Large intestine (tissue), 3 donors: ENCODE data around the gene RHCG. TPM values are rescaled to one million over a fixed set of nuclear protein-coding genes. Genes with fewer than 3 reads are reported as not detected.

Experiments
- DNase-seq, 2 donors: peaks; one replicate each; pipeline versions ENCODE4 v3.0.0 to v3.0.0-alpha.2; 2013
- H3K27ac ChIP-seq: one replicate; pipeline ENCODE4 v1.5.1; 2013; ENCODE audit warnings: low read length
- H3K27me3 ChIP-seq: 2 replicates; pipeline ENCODE4 v1.6.1; 2013; ENCODE audit warnings: low read length; ENCODE audit not compliant: control insufficient read depth, insufficient read depth
- H3K36me3 ChIP-seq: 2 replicates; pipeline ENCODE4 v1.6.1; 2013; ENCODE audit warnings: low read length; ENCODE audit not compliant: control insufficient read depth, insufficient read depth
- H3K4me1 ChIP-seq: one replicate; pipeline ENCODE4 v1.6.1; 2013; ENCODE audit warnings: low read length; ENCODE audit not compliant: control insufficient read depth, insufficient read depth
- H3K4me3 ChIP-seq: one replicate; pipeline ENCODE4 v1.5.1; 2013; ENCODE audit warnings: low read length
- H3K9me3 ChIP-seq: one replicate; pipeline ENCODE4 v1.6.1; 2013; ENCODE audit warnings: mild to moderate bottlenecking, low read depth, low read length, moderate library complexity; ENCODE audit not compliant: control insufficient read depth
- WGBS: methylation state at CpG from one replicate; pipeline ENCODE4 v1.1.5; 2013; ENCODE audit warnings: low lambda C conversion rate; ENCODE audit not compliant: insufficient coverage; 5-methylcytosine and 5-hydroxymethylcytosine counted together
- polyA plus RNA-seq: library from polyadenylated mRNA; unstranded; fragments of 120-200 nt; gene quantifications from one replicate; pipeline ENCODE4 v1.2.1, GENCODE V29; 2013

Gene RHCG
- polyA plus RNA-seq, 1 donor: 0.12 TPM

DNA sequence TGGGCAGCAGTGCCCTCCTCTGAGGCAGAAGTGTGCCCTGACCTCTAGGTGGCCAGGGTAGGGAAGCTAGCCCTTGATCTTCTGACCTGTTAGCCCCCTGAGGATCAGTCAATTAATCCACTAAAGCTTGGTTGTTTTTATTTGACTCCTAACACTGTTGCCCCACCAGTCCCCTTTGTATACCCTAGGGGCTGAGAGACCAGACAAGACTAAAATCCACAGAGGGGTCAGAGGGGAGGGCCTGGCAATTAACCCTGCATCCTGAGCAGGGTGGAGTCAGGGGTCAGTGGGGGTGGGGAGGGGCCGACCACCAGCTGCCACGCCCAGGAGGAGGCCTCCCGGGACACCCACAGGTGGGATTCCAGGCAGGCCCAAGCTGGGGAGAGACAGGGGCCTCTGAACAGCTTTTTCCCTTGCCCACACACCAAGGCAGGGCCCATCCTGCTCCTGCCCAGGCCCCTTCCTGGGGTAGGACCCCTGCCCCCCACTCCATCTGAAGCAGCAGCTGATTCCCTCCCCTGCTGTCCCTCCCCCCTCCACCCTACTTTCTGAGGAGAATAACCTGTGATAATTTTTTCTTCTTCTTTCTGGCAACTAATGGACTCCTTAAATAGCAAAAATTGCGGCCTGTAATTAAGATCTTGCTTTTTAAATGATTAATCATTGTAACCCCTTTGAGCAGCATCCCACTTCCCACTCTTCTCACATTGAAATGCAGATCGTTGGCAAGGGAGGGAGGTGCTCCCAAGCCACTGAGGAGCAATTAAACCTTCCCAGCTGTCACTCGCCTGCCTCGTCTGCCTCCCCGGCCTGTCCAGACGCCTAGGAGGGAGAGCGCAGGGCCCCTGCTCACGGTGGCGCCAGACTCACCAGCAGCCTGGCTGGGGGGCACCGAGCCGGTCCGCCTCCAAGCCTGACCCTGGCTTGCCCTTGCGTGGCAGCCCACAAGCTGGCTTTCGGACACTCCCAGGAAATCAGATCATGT, 51.9 kb downstream of the RHCG start:
- no peak overlapping the region for H3K27ac ChIP-seq
- no CpG with 5 or more reads among the region's 17 CpGs for WGBS
- no peaks in the 10 kb centered on the region for H3K4me1 ChIP-seq
- no peak overlapping the region for H3K4me3 ChIP-seq
- no peaks in the 10 kb centered on the region for H3K36me3 ChIP-seq
- H3K9me3 ChIP-seq: no peaks in the 10 kb centered on the region
- DNase-seq: no peak
- H3K27me3 ChIP-seq: peaks cover 26% of the 10 kb centered on the region

DNA sequence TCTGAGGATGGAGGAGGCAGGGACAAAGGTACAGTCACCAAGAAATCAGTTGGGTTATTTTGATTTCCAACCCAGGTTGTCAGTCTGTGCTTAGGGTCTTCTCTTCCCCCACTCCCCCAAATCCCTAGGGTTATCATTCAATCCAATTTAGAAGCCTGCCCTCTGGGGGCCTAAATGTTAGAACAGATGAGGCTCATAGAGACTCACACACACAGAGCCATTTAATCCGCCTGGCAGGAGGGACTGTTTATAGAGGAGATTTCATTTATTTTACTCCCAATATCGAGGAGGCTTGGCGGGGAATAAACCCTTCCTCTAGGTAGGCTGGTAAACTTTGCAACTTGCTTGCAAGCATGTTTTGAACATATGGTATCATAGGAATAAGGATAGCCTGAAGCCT, 52.8 kb downstream of the RHCG start:
- H3K9me3 ChIP-seq: no peaks in the 10 kb centered on the region
- DNase-seq: no peak
- no peak overlapping the region for H3K27ac ChIP-seq
- peaks cover 23% of the 10 kb centered on the region for H3K27me3 ChIP-seq
- H3K4me3 ChIP-seq: no peak overlapping the region
- no peaks in the 10 kb centered on the region for H3K4me1 ChIP-seq
- WGBS: no CpG with 5 or more reads among the region's 3 CpGs
- no peaks in the 10 kb centered on the region for H3K36me3 ChIP-seq

DNA sequence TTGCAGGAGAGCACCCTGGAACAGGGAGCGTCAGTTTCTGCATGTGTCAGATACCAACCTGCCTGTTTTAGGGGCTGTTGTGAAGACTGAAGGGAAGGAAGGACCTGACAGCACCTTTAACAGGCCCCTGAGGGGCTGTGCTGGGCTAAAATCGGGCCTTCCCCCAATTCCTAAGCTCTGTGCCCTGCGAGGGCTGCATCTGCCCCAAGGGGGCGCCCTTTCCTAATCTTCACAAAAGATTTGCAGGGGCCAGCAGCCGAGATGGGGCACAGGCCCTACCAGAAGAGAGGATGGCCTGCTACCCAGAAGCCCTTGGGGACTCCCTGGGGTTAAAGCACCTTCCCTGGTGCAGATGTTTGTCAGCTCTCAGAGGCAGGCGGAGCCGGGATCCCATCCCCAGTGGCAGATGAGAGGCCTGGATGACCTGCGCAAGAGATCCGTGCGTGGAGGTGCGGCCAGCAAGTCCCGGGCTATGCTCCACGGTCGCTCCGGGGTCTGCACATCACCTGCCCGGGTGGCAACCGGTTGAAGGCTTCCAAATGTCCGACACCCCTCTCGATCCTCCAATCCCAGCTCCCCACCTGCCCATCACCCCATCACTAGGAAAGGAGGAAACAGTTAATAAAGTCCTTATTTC, 53.6 kb downstream of the RHCG start:
- H3K36me3 ChIP-seq: no peaks in the 10 kb centered on the region
- no peaks in the 10 kb centered on the region for H3K9me3 ChIP-seq
- DNase-seq: peak in 1 of 2 donors; percentile 33
- no peaks in the 10 kb centered on the region for H3K4me1 ChIP-seq
- no peak overlapping the region for H3K4me3 ChIP-seq
- no peak overlapping the region for H3K27ac ChIP-seq
- peaks cover 22% of the 10 kb centered on the region for H3K27me3 ChIP-seq
- WGBS: no CpG with 5 or more reads among the region's 19 CpGs

DNA sequence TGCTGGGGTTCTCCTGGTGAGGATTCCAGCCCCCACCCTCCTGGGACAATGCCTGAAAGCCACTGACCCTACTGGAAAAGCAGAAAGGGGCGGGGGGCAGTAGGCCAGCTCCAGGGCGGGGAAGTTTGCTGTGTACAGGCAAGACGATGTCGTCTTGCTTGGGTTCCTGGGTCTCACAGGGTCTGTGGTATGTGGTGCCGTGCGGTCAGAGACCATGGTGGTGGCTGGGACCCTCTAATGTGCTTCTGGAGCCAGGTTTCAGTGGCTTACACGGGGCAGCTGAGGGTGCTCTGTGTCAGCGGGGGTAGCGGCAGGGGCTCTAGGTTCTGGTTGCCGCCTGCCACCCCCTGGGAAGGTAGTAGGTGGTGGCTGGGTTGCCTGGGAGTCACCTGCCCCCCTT, 54.2 kb downstream of the RHCG start:
- Histone ChIP-seq H3K9me3 (no peaks in the 10 kb centered on the region), H3K4me3 (no peak overlapping the region), H3K36me3 (no peaks in the 10 kb centered on the region), H3K27ac (no peak overlapping the region), H3K4me1 (peaks cover 1% of the 10 kb centered on the region), H3K27me3 (peaks cover 22% of the 10 kb centered on the region)
- DNase-seq: no peak
- WGBS: no CpG with 5 or more reads among the region's 10 CpGs

DNA sequence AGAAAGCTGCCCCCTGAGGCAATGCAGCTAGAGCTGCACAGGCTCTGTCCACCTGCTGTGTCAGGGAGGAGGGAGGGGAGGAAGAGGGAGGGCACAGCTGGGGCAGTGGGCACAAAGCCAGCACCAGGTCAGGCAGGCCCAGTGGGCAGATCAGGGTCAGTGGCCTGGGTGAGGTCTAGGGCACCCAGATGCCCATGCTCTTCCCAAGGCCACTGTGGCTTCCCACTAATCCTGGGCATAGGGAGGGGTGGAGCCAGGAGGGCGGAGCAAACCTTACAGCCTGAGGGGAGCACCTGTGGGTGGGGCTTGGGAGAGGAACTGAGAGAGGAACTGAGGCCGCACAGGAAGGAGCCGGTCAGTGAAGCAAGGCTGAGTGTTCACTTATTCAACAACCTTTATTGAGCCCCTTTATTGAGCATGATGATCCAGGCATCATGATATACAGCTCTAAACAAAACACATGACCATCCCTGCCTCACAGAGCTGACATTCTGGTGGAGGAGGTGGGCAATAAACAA, 55.0 kb downstream of the RHCG start:
- WGBS: no CpG with 5 or more reads among the region's 3 CpGs
- no peaks in the 10 kb centered on the region for H3K36me3 ChIP-seq
- H3K27ac ChIP-seq: no peak overlapping the region
- peaks cover 22% of the 10 kb centered on the region for H3K27me3 ChIP-seq
- no peaks in the 10 kb centered on the region for H3K9me3 ChIP-seq
- peaks cover 7% of the 10 kb centered on the region for H3K4me1 ChIP-seq
- no peak for DNase-seq
- no peak overlapping the region for H3K4me3 ChIP-seq

DNA sequence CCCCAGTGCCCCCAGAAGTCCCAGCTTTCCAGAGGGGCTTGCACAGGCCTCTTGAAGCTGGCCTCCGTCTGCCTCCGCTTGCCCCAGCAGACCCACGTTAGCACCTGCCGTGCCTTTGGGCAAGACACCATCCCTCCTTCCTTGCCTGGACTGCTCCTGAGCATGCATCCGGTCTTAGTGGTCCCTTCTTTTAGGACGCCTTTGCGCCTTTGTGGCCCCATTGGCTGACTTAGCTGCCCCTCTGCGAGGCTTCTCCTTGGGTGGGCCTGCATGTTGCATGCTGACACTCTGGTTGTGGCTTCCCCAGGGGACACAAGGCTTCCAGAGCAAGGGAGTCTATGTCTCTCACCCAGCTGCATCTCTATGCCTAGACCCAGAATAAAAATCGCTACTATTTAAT, 56.6 kb downstream of the RHCG start:
- Histone ChIP-seq H3K36me3 (no peaks in the 10 kb centered on the region), H3K4me3 (no peak overlapping the region), H3K27me3 (peaks cover 23% of the 10 kb centered on the region), H3K4me1 (peaks cover 9% of the 10 kb centered on the region), H3K9me3 (no peaks in the 10 kb centered on the region), H3K27ac (no peak overlapping the region)
- DNase-seq: no peak
- no CpG with 5 or more reads among the region's 9 CpGs for WGBS

DNA sequence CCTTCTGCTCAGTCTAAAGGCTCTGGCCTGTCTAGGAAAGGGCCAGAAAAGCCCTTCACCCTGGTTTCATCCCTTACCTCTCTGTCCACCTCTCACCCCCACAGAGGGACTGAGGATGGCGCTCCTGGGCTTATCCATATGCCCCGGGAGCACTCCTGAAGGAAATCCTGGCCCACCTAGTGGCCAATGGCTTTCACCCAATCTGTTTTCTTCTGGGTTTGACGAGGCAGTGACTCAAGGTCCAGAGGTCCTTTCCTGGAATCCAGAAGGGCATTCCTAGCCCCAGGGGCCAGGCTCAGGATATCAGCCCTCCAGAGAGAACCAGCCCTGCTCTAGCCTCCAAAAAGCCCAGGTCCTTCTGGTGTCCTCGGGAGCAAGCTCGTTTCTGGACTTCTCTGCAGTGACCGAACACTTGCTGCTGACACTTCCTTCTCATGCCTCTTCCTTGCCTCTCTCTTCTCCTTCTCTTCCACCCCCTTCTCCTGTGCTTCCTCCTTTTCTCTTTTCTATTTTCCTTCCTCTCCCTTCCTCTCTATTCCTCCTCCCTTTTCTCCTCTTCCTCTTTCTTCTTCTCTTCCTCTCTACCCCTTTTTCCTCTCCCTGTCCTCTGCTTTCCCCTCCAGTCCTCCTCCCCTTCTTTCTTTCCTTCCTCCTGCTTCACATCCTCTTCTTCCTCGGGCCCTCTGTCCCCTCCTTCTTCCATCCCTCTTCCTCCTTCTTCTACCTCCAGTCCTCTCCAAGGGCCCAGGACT, 59.6 kb downstream of the RHCG start:
- peaks cover 9% of the 10 kb centered on the region for H3K4me1 ChIP-seq
- peak; percentile 57 to 80 for DNase-seq
- H3K9me3 ChIP-seq: no peaks in the 10 kb centered on the region
- H3K27me3 ChIP-seq: peaks cover 38% of the 10 kb centered on the region
- H3K27ac ChIP-seq: no peak overlapping the region
- no peaks in the 10 kb centered on the region for H3K36me3 ChIP-seq
- H3K4me3 ChIP-seq: no peak overlapping the region
- WGBS: 33% methylated on average over 1 of the region's 7 CpGs

DNA sequence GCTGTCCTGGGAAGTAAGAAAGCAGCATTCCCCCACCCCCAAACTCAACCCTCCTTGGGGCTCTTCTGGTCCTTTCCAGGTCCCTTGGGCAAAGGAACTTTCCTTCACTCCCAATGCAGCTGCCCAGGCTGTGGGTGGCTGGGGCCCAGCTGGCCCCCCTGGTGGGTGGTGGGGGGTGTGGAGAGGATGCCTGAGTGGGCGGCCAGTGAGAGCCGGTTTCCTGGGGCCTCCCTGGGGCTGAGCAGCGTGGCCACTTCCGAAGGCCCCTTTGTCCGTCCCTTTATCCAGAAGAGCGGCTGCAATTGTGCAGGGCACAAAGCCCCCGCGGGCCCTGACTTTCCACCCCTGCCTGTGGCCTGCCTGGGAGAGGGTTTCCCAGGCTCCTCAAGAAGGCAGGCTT, 61.0 kb downstream of the RHCG start:
- H3K4me3 ChIP-seq: no peak overlapping the region
- no peaks in the 10 kb centered on the region for H3K9me3 ChIP-seq
- no peak for DNase-seq
- H3K27ac ChIP-seq: no peak overlapping the region
- H3K4me1 ChIP-seq: peaks cover 9% of the 10 kb centered on the region
- H3K36me3 ChIP-seq: no peaks in the 10 kb centered on the region
- H3K27me3 ChIP-seq: peaks cover 47% of the 10 kb centered on the region
- WGBS: no CpG with 5 or more reads among the region's 8 CpGs

DNA sequence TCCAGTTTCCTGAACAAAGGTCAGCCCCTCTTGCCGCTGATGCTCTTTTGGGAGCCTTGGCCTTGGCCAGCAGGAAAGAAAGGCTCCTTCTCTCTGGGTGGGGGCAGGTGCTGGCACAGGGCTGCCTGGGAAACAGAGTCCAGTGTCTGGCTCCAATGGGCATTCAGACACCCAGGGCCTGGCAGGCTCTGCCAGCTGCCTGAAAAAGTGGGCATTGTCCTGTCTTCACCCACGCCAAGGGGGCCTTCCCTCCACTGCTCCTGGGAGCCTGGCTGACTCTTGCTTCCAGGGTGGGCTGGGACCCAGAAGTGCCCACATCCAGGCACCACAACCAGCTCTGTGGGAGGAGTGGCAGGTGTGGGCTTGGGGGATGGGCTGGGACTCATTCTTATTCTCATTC, 62.7 kb downstream of the RHCG start:
- DNase-seq: no peak
- H3K27ac ChIP-seq: no peak overlapping the region
- H3K27me3 ChIP-seq: peaks cover 51% of the 10 kb centered on the region
- H3K4me3 ChIP-seq: no peak overlapping the region
- H3K9me3 ChIP-seq: no peaks in the 10 kb centered on the region
- peaks cover 9% of the 10 kb centered on the region for H3K4me1 ChIP-seq
- H3K36me3 ChIP-seq: no peaks in the 10 kb centered on the region
- no CpG with 5 or more reads among the region's 2 CpGs for WGBS
